GM19238 (cell line): ENCODE measurements around the gene TSPAN8.
"Not testable (repeated sequence)": the region's sequence is repeated elsewhere in the genome, so short reads cannot be mapped to it uniquely, and the experiment has no call there.

Source experiments
- DNase-seq: peaks from one replicate; pipeline ENCODE4 v3.0.0; 2011; ENCODE audit warnings: low spot score; ENCODE audit not compliant: insufficient read length

The TSPAN8 gene

DNA sequence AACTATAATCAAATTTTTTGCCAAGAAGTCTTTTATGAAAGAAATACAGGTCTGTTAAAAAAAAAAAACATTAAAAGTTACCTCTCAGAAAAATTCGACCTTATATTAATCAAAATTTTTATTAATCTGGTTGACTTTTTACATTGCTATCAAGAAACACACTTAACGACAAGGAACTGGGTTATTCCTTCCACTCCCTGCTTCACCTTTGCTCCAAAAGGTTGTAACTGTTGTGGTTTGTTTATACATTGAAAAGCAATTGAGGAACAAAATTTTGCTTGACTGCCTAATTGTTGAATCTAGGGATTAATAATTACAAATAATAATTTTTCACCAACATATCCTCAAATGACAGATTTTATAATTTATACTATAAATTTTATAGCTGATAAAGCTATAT lies 28.4 kb downstream of the TSPAN8 start:
- no peak for DNase-seq

DNA sequence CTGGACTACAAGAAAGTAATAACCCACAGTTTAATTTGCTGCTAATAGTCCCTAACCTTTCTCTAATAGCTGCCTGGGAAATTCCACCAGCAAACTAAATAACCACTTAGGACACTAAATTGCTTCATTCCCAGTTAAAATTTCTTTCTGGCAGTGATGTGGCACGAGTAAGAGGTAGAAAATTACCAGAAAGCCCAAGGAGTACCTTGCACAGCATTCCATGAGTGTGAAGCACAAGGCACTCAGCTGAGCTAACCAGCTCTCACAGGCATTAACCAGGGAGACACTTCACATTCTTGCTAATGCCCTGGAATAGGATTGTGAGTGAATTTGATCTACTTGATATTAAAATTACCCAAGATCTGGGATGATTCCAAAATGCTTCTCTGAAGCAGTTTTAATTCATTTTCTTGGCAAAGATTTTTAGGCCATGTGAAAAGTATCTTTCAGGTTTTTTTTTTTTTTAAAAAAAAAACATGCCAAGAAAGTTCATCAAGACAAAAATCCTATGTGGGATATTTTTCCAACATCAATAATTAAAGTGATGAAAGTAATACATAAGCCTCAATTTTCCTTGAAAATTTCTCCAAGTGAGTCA lies 29.5 kb downstream of the TSPAN8 start:
- DNase-seq, result no peak

DNA sequence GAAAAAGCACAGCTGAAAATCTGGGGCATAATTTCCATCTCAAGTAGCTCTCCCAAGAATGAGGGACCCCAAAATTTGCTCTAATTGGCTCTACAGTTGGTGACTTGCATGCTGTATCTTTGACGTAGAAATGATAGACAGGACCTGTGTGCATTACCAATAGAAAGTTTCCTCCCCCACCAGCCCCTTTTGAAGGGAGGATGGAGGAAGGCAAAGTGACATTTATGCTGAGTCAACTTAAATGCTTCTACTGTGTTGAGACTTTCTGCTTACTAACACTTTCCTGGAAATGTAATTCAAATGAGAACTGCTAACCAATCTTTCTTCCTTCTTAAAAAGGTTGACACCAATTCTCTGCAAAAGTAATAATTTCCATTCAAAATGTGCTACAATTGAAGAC lies 31.9 kb downstream of the TSPAN8 start:
- DNase-seq, result no peak

DNA sequence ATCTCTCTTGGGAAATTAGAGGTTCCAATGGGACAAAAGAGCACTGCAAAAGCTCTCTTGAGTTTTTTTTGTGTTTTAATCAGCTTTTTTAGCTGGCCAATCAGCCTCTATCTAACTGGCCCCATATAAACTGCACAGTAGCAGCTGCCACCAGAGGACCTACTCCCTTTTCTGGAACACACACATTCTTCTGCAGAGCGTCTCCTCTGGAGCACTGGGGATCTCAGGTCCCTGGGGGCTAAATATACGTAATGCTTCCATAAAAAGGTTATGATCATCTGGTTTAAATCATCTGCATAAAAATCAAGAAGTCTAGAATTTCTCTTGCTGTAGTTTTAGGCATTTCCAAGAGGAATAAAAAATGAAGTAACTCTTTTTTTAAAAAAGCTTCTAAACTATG lies 32.3 kb downstream of the TSPAN8 start:
- no peak for DNase-seq

DNA sequence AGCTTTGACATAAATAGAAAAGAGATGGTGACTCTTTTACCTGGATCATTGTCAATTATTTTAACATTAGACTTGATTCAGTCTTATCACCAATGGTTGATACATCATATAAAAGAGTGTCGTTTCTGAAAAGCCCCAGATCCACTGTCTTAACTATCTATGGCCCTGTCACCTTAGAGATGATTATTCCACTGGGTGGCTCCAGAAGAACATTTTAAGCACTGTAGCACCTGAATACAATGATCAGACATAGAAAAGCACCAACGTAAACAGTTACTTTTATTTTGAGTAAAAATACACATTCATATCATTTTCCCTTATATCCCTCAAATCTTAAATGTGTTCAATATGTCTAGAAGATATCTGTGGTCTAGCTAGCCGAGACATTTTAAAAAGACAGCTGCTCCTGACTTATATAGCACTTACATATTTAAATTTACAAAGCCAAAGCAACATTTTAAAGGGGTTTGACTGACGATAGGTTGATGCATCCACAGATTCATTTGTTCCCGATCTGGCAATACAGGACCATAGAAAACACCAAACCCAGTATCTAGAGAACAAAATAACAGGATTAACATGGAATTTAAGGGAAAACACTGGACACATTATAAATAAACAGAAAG lies 32.9 kb downstream of the TSPAN8 start:
- DNase-seq, result no peak

DNA sequence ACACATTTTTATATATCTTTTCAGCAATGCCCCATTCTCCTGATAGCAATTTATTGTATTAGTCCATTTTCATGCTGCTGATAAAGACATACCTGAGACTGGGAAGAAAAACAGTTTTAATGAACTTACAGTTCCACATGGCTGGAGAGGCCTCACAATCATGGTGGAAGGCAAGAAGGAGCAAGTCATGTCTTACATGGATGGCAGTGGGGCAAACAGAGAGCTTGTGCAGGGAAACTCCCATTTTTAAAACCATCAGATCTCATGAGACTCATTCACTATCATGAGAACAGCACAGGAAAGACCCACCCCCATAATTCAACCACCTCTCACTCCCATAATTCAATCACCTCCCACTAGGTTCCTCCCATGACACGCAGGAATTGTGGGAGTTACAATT lies 44.7 kb downstream of the TSPAN8 start:
- DNase-seq, result not testable (repeated sequence)

DNA sequence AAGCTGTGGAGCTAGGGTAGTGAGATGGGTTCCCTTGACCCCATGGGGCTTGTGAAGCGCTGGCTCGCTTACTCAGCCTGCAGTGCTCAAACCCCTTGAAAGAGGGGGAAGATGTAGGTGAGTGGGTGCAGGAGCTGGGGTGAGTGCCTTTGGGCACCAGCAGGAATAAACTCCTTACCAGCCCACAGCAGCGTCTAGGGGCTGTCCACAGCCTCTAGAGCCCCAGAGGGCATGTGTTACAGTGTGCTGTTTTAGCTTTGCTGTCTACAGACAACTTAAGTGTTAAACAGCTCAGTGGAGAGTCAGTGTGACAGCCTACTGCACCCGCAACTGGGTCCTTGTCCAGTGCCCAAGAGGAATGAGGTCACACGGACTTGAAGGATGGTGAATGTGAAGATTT lies 48.0 kb downstream of the TSPAN8 start:
- DNase-seq, result no peak

DNA sequence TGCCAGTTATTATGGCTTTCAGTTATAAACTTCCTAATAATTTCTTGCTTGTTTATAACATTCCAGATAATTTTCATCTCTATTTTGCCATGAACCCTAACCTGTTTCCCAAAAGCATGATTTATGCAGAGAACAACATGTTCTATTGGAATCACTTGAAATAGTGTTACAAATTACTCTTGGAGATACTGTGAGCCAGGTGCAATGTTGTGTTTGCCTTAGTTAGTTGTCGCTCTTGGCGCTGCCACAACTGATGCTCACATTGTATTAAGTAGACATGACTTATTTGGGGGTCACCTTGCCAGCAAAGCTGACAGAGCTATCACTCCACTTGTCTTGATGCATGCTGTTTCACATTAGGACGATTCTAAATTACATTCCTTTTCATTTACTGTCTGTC lies 49.4 kb downstream of the TSPAN8 start:
- DNase-seq, result no peak

DNA sequence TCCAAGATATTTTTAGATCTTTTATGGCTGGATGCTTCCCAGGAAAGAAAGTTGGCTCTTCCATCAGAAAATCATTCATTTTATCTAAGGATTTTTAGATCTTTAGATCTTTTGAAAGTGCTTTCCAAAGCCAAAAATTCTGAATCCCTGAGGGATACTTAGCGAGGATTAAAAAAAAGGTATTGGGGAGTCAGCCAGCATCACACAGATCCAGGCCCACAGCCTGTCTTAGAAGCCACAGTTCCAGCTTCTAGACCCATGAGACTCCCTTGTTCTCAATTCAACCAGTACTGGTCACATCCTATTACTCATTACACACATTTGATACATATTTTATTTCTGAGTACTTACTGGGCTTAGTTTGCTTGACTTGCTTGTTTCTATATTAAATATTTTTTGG lies 49.9 kb downstream of the TSPAN8 start:
- no peak for DNase-seq

DNA sequence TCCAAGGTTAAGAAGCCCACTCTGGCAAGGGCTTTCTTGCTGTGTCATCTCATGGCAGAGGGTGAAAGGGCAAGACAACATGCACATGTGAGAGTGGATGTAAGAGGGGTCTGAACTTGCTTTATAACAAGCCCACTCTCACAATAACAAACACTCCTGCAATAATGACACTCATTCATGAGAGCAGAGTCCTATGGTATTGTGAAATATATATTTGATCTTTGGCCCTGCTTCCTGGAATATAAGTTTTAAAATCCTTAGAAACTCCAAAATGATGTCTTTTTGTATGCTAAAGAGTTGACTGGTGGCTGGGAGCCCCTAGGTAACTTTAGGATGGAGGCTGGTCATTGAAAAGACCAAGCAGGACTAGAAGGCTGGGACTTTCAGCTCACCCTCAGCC lies 51.8 kb downstream of the TSPAN8 start:
- DNase-seq, result no peak

DNA sequence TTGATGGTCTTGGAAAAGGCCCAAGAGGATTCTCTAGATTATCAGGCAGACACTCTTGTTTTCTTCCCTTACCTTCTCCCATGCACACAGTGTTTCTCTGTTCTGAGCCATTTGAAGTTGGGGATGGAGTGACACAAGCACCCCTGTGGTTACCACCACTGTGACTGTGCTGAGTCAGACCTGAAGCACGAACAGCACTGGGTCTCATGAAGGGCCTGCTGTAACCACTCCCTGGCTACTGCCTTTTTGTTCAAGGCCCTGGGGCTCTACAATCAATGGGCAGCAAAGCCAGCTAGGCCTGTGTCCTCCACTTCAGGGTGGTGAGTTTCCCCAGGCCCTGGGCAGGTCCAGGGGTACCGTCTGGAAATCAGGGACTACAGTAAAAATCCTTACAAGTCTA lies 65.5 kb downstream of the TSPAN8 start:
- DNase-seq, result no peak

DNA sequence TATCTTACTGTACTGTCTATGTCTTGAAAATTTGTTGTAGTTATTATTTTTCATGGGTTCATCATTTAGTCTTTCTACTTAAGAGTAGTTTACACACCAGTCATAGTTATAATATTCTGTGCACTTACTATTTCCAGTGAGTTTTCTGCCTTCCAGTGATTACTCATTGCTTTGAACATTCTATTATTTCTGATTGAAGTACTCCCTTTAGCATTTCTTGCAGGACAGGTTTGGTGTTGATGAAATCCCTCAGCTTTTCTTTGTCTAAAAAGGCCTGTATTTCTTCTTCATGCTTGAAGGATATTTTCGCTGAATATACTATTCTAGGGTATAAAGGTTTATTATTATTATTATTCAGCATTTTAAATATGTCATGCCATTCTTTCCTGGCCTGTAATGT lies 66.8 kb downstream of the TSPAN8 start:
- DNase-seq, result no peak

DNA sequence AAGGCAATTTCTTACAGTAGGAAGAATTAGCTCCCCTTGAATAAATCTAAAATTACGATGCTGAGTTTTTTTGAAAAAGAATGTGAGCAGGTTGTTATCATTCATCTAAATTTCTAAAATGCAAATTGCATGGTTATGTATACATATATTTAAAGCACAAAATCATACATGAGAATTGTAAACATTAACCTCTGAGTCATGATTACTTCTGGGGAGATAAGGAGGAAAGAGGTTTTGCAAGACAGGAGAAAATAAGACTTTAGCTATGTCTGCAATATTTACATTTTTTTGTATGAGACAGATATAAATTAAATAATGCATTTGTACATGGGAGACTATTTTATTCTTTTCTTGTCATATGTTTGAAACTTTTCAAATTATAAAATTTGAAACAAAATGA lies 72.2 kb downstream of the TSPAN8 start:
- DNase-seq, result no peak

DNA sequence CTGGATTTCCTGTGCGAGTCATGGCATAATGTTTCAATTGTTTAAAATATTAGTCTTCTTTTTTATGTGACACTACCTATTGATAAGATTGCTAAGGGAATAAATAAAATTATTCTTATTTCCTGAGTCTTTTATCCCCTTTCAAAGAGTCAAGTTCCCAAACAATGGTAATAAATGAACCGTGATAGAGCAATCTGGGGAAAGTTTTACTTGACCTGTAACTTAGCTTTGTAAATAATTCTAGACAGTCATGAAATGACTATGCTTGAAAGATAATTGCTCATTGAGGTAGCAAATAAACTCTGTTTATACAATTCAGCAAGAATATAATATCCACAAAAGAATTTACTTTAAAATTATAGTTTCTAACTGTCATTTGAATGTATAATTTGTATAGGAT lies 82.1 kb downstream of the TSPAN8 start:
- DNase-seq, result no peak
